IPS DF 6.9 (cell line): Measurements from ENCODE around the gene HECW1.
"Not testable (repeated sequence)": the region's sequence is repeated elsewhere in the genome, so short reads cannot be mapped to it uniquely, and the experiment has no call there.

Experiments
- DNase-seq: peaks from one replicate; pipeline ENCODE4 v3.0.0-alpha.2; 2013; ENCODE audit warnings: low read depth, low spot score
- H3K27ac ChIP-seq: one replicate; pipeline ENCODE4 v1.5.1; 2013; ENCODE audit warnings: low read length, control low read depth
- H3K27me3 ChIP-seq: 2 replicates; pipeline ENCODE4 v1.6.1; 2013; ENCODE audit warnings: mild to moderate bottlenecking, low read length; ENCODE audit not compliant: control insufficient read depth, insufficient read depth
- H3K36me3 ChIP-seq: 2 replicates; pipeline ENCODE4 v1.6.1; 2013; ENCODE audit warnings: low read length; ENCODE audit not compliant: control insufficient read depth, insufficient read depth
- H3K4me1 ChIP-seq: 2 replicates; pipeline ENCODE4 v1.6.1; 2013; ENCODE audit warnings: low read length; ENCODE audit not compliant: control insufficient read depth, insufficient read depth
- H3K4me3 ChIP-seq: 2 replicates; pipeline ENCODE4 v1.5.1; 2013; ENCODE audit warnings: mild to moderate bottlenecking, low read length
- H3K9me3 ChIP-seq: 2 replicates; pipeline ENCODE4 v1.6.1; 2013; ENCODE audit warnings: low read length, inconsistent platforms; ENCODE audit not compliant: control insufficient read depth, insufficient read depth
- WGBS: extraction: QIAGEN DNeasy Blood & Tissue Kit; methylation state at CpG from one replicate; pipeline ENCODE4 v1.1.7; 2013; ENCODE audit warnings: mixed read lengths, missing lambda C conversion rate; ENCODE audit not compliant: insufficient read length, insufficient coverage; 5-methylcytosine and 5-hydroxymethylcytosine counted together

HECW1 gene

DNA sequence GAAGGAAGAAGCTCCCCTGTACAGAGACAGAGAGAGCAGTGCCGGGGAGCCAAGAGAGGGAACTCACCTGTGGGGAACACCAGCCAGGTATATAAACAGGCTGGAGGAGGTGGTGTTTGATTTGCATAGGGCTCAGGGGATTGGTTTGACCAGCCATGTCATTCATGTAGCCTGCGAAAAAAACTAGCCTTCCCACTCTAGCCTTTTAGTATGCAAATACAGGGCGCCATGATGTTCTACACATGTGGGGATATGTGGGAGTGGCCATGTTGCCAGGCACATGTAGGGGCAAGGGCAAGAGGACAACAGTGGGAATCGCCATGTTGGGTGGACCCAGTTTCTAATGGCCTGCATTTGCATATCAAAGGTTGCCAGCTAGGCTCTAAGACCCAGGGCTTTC lies 106.5 kb downstream of the HECW1 start:
- H3K36me3 ChIP-seq, DNase-seq, H3K9me3 ChIP-seq, H3K27ac ChIP-seq, H3K27me3 ChIP-seq, H3K4me3 ChIP-seq, H3K4me1 ChIP-seq: not testable (repeated sequence)
- no CpG with 5 or more reads among the region's 4 CpGs for WGBS

- Histone ChIP-seq H3K4me3 (no peak overlapping the region), H3K36me3 (no peaks in the 10 kb centered on the region), H3K4me1 (no peaks in the 10 kb centered on the region; the same call in 1 of the 2 replicates), H3K27me3 (no peaks in the 10 kb centered on the region), H3K9me3 (no peaks in the 10 kb centered on the region), H3K27ac (no peak overlapping the region)
- WGBS = no CpG with 5 or more reads among the region's 6 CpGs
- DNase-seq = no peak
Measured at GRCh38 chr7:43220250-43220649, 107.8 kb downstream of the HECW1 start.

GRCh38 chr7:43220742-43221141 lies 108.3 kb downstream of the HECW1 start:
- DNase-seq = no peak
- Histone ChIP-seq H3K4me1 (no peaks in the 10 kb centered on the region), H3K27ac (no peak overlapping the region), H3K36me3 (no peaks in the 10 kb centered on the region), H3K9me3 (no peaks in the 10 kb centered on the region), H3K27me3 (no peaks in the 10 kb centered on the region), H3K4me3 (no peak overlapping the region)

- DNase-seq = no peak
- WGBS = no CpG with 5 or more reads among the region's 5 CpGs
- no peak overlapping the region for H3K4me3 ChIP-seq
- no peaks in the 10 kb centered on the region; the same call in 1 of the 2 replicates for H3K4me1 ChIP-seq
- no peaks in the 10 kb centered on the region for H3K27me3 ChIP-seq
- H3K27ac ChIP-seq = no peak overlapping the region
- H3K9me3 ChIP-seq = no peaks in the 10 kb centered on the region
- H3K36me3 ChIP-seq = no peaks in the 10 kb centered on the region
Measured at GRCh38 chr7:43229801-43230200, 117.4 kb downstream of the HECW1 start.

- DNase-seq = no peak
- H3K36me3 ChIP-seq = no peaks in the 10 kb centered on the region
- H3K27ac ChIP-seq = no peak overlapping the region
- H3K4me3 ChIP-seq = no peak overlapping the region
- H3K9me3 ChIP-seq = no peaks in the 10 kb centered on the region
- no peaks in the 10 kb centered on the region for H3K27me3 ChIP-seq
- WGBS = no CpG with 5 or more reads among the region's 2 CpGs
- H3K4me1 ChIP-seq = peaks cover 2% of the 10 kb centered on the region
Measured at GRCh38 chr7:43232366-43232765, 119.9 kb downstream of the HECW1 start.

GRCh38 chr7:43234073-43234472 lies 121.6 kb downstream of the HECW1 start:
- Histone ChIP-seq H3K27ac (no peak overlapping the region), H3K9me3 (no peaks in the 10 kb centered on the region), H3K36me3 (no peaks in the 10 kb centered on the region), H3K27me3 (no peaks in the 10 kb centered on the region), H3K4me3 (no peak overlapping the region), H3K4me1 (peaks cover 2% of the 10 kb centered on the region)
- no CpG with 5 or more reads among the region's 5 CpGs for WGBS
- no peak for DNase-seq

DNA sequence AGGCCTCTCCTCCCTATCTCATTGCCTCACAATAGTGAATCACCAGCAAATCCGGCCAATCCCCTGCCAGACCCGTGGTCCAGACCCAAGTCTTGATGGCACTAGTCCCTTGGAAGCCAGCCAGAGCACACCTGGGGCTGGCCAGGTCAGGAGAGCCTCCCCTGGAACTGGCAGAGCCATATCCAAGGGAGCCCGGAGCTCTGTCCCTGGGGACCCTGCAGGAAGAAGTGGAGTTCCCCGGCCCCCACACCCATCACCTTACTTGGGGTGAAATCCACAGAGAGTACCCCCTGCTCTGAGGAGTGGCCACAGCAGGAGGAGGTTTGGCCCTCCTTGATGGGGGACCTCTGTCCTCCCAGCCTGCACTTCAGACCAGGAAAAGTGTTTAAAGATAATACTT lies 122.5 kb downstream of the HECW1 start:
- no peak overlapping the region for H3K27ac ChIP-seq
- WGBS = no CpG with 5 or more reads among the region's 4 CpGs
- H3K4me3 ChIP-seq = no peak overlapping the region
- H3K36me3 ChIP-seq = no peaks in the 10 kb centered on the region
- no peak for DNase-seq
- no peaks in the 10 kb centered on the region for H3K9me3 ChIP-seq
- H3K27me3 ChIP-seq = no peaks in the 10 kb centered on the region
- H3K4me1 ChIP-seq = peaks cover 2% of the 10 kb centered on the region

GRCh38 chr7:43240565-43240964 lies 128.1 kb downstream of the HECW1 start:
- peaks cover 2% of the 10 kb centered on the region for H3K4me1 ChIP-seq
- WGBS = no CpG with 5 or more reads among the region's 6 CpGs
- no peak overlapping the region for H3K4me3 ChIP-seq
- DNase-seq = no peak
- no peak overlapping the region for H3K27ac ChIP-seq
- H3K9me3 ChIP-seq = no peaks in the 10 kb centered on the region
- H3K27me3 ChIP-seq = no peaks in the 10 kb centered on the region
- no peaks in the 10 kb centered on the region for H3K36me3 ChIP-seq

- no peak for DNase-seq
- Histone ChIP-seq H3K36me3 (no peaks in the 10 kb centered on the region), H3K9me3 (no peaks in the 10 kb centered on the region), H3K4me1 (no peaks in the 10 kb centered on the region), H3K4me3 (no peak overlapping the region), H3K27ac (no peak overlapping the region), H3K27me3 (no peaks in the 10 kb centered on the region)
- WGBS = no CpG with 5 or more reads among the region's 13 CpGs
Measured at GRCh38 chr7:43242628-43243255, 130.3 kb downstream of the HECW1 start.

- 0 out of 2 replicates have a peak, but pooled peaks cover 1% of the 10 kb centered on the region for H3K4me1 ChIP-seq
- H3K9me3 ChIP-seq = no peaks in the 10 kb centered on the region
- H3K27ac ChIP-seq = no peak overlapping the region
- WGBS = no CpG with 5 or more reads among the region's 3 CpGs
- no peak overlapping the region for H3K4me3 ChIP-seq
- DNase-seq = no peak
- no peaks in the 10 kb centered on the region for H3K36me3 ChIP-seq
- no peaks in the 10 kb centered on the region for H3K27me3 ChIP-seq
Measured at GRCh38 chr7:43244232-43244631, 131.8 kb downstream of the HECW1 start.

- Histone ChIP-seq H3K4me3 (no peak overlapping the region), H3K9me3 (no peaks in the 10 kb centered on the region), H3K27ac (no peak overlapping the region), H3K27me3 (no peaks in the 10 kb centered on the region), H3K4me1 (0 out of 2 replicates have a peak, but pooled peaks cover 1% of the 10 kb centered on the region), H3K36me3 (no peaks in the 10 kb centered on the region)
- no peak for DNase-seq
- WGBS = no CpG with 5 or more reads among the region's 6 CpGs
Measured at GRCh38 chr7:43244784-43245183, 132.3 kb downstream of the HECW1 start.
